B cell (primary cell): ENCODE measurements around the gene ACOT9. TPM values are rescaled to one million over a fixed set of nuclear protein-coding genes. Genes with fewer than 3 reads are reported as not detected.

Experiments used
- ATAC-seq: fragments of 200-7000 bp; cut with Tn5 transposase; one replicate; pipeline ENCODE4 v1.10.0; 2021; ENCODE audit warnings: low read depth, mild to moderate bottlenecking, moderate number of reproducible peaks, moderate library complexity
- CTCF ChIA-PET: fragments of 350-600 bp; sonication (Branson Sonifier 250); formaldehyde crosslinking; loops from one replicate; lab custom pipeline; 2021; ENCODE audit warnings: antibody characterized with exemption, inconsistent platforms; lab: Charles Lee
- POLR2A ChIA-PET: fragments of 350-600 bp; sonication (Branson Sonifier 250); formaldehyde crosslinking; loops from one replicate; lab custom pipeline; 2021; ENCODE audit warnings: antibody characterized with exemption; lab: Charles Lee
- DNase-seq: peaks from one replicate; pipeline ENCODE4 v3.0.0; 2013
- H2AFZ ChIP-seq: 2 replicates; pipeline ENCODE4 v1.6.1; 2012; ENCODE audit warnings: mild to moderate bottlenecking, low read depth, low read length; ENCODE audit not compliant: insufficient read depth, poor library complexity, severe bottlenecking
- H3K27ac ChIP-seq, 2 donors: 1 replicate in 1 of 2; 2 replicates in 1 of 2; pipeline ENCODE4 v1.5.1; 2012 to 2013; ENCODE audit warnings: low read length in 2 of 2, mild to moderate bottlenecking in 2 of 2, moderate library complexity in 1 of 2
- H3K27me3 ChIP-seq, 4 experiments: fragments of 200-600 bp in 1 of 4; sonication (generic) in 1 of 4; replicated peaks in 1 of 4; 1 replicate in 2 of 4; 2 replicates in 2 of 4; pipeline versions ENCODE4 v1.6.1 to v1.7.0; 2013 to 2016; ENCODE audit warnings: low read length in 3 of 4, mild to moderate bottlenecking in 2 of 4, mixed read lengths in 1 of 4, moderate library complexity in 1 of 4; ENCODE audit not compliant: insufficient read depth in 4 of 4, control insufficient read depth in 3 of 4; ENCODE audit errors: control extremely low read depth in 1 of 4
- H3K36me3 ChIP-seq, 2 experiments: replicated peaks in 1 of 2; 1 replicate in 1 of 2; 2 replicates in 1 of 2; pipeline versions ENCODE4 v1.6.1 to v1.7.1; 2013; ENCODE audit warnings: low read length in 1 of 2; ENCODE audit not compliant: insufficient read depth in 2 of 2, control insufficient read depth in 1 of 2; ENCODE audit errors: control extremely low read depth in 1 of 2, extremely low read depth in 1 of 2
- H3K4me1 ChIP-seq, 2 donors: fragments of 200-600 bp in 1 of 2; sonication (generic) in 1 of 2; 1 replicate in 1 of 2; 2 replicates in 1 of 2; pipeline versions ENCODE4 v1.5.1 to v1.6.1; 2013 to 2017; ENCODE audit warnings: low read length in 2 of 2; ENCODE audit not compliant: control insufficient read depth in 2 of 2, insufficient read depth in 2 of 2
- H3K4me2 ChIP-seq: replicated peaks from 2 replicates; pipeline ENCODE3; 2012; ENCODE audit warnings: mild to moderate bottlenecking, low read depth, low read length; ENCODE audit not compliant: poor library complexity, severe bottlenecking
- H3K4me3 ChIP-seq, 5 experiments: fragments of 200-600 bp in 1 of 5; sonication (generic) in 1 of 5; 1 replicate in 3 of 5; 2 replicates in 2 of 5; pipeline versions ENCODE4 v1.5.1 to v1.7.0; 2011 to 2016; ENCODE audit warnings: low read length in 4 of 5, mild to moderate bottlenecking in 4 of 5, low read depth in 2 of 5, control low read depth in 1 of 5, moderate library complexity in 1 of 5; ENCODE audit not compliant: insufficient read depth in 1 of 5; ENCODE audit errors: control extremely low read depth in 1 of 5, extremely low read depth in 1 of 5
- H3K79me2 ChIP-seq: fragments of 200-600 bp; sonication (generic); one replicate; pipeline ENCODE4 v1.6.0; 2016; ENCODE audit warnings: low read length; ENCODE audit not compliant: control insufficient read depth, insufficient read depth
- H3K9ac ChIP-seq: fragments of 200-600 bp; sonication (generic); 2 replicates; pipeline ENCODE4 v1.6.1; 2017; ENCODE audit warnings: mild to moderate bottlenecking, low read length, moderate library complexity
- H3K9me3 ChIP-seq, 3 donors: one replicate each; pipeline versions ENCODE4 v1.6.1 to v1.7.1; 2013; ENCODE audit warnings: low read length in 2 of 3; ENCODE audit not compliant: control insufficient read depth in 2 of 3, insufficient read depth in 1 of 3; ENCODE audit errors: control extremely low read depth in 1 of 3
- H4K20me1 ChIP-seq: 2 replicates; pipeline ENCODE4 v1.6.0; 2012; ENCODE audit warnings: mild to moderate bottlenecking, low read length; ENCODE audit not compliant: insufficient read depth, control insufficient read depth, poor library complexity, severe bottlenecking
- H3K27ac Mint-ChIP-seq: one replicate; pipeline ENCODE4 v1.8.0; 2021; ENCODE audit warnings: mixed read lengths
- H3K27me3 Mint-ChIP-seq: one replicate; pipeline ENCODE4 v1.8.0; 2021; ENCODE audit warnings: mixed read lengths
- H3K4me1 Mint-ChIP-seq: one replicate; pipeline ENCODE4 v1.8.0; 2021; ENCODE audit warnings: mixed read lengths
- H3K4me3 Mint-ChIP-seq: one replicate; pipeline ENCODE4 v1.8.0; 2021; ENCODE audit warnings: mixed read lengths
- H3K9me3 Mint-ChIP-seq: one replicate; pipeline ENCODE4 v1.8.0; 2022; ENCODE audit warnings: mixed read lengths; ENCODE audit not compliant: insufficient read depth
- CTCF ChIP-seq: fragments of 200-600 bp; IDR thresholded peaks from one replicate; pipeline ENCODE4 v1.8.0; 2022; ENCODE audit warnings: antibody characterized with exemption, mild to moderate bottlenecking
- EZH2 ChIP-seq: IDR thresholded peaks from 2 replicates; pipeline ENCODE4 v1.6.1; 2012; ENCODE audit warnings: borderline replicate concordance, low read depth, mild to moderate bottlenecking, moderate library complexity, low read length; ENCODE audit not compliant: insufficient read depth, poor library complexity, severe bottlenecking
- WGBS: methylation state at CpG from one replicate; pipeline ENCODE4 v1.1.5; 2013; ENCODE audit warnings: missing lambda C conversion rate; ENCODE audit not compliant: insufficient coverage; 5-methylcytosine and 5-hydroxymethylcytosine counted together
- intact Hi-C: fragments of 100-400 bp; cut with micrococcal nuclease; formaldehyde crosslinking; loops from one replicate; pipeline ENCODE4 v1.10.0; 2022
- polyA plus RNA-seq: library from polyadenylated mRNA; depleted of rRNA; stranded (reverse); fragments of >200 nt; gene quantifications from 2 replicates; pipeline ENCODE4 v1.2.3, GENCODE V29; 2012
- total RNA-seq, 2 donors: library from RNA; stranded (reverse); fragments of 120-200 nt in 1 of 2; gene quantifications; 1 replicate in 1 of 2; 2 replicates in 1 of 2; pipeline versions ENCODE4 v1.2.3 to v1.2.4, GENCODE V29; 2013 to 2022

Gene ACOT9
- total and polyA plus RNA-seq, 2 donors (not counting 1 experiment from before 2014, with no cell fraction given), result 23.9 to 31.3 TPM

- H3K4me3 ChIP-seq, result no peak overlapping the region
- no peaks in the 10 kb centered on the region for H4K20me1 ChIP-seq
- intact Hi-C loops, result no loop called here
- no peaks in the 10 kb centered on the region for H3K27me3 Mint-ChIP-seq
- DNase-seq, result no peak
- TF ChIP-seq CTCF (no peak), EZH2 (no peak)
- no peaks in the 10 kb centered on the region for H3K9me3 ChIP-seq
- H3K4me1 Mint-ChIP-seq, result peaks cover 12% of the 10 kb centered on the region
- H3K79me2 ChIP-seq, result no peaks in the 10 kb centered on the region
- H2AFZ ChIP-seq, result no peak overlapping the region
- CTCF ChIA-PET, result interaction anchor here (2.0 kb wide), 1 partner anchor 175 kb away, joined by 8 read pairs; no protein-coding TSS in a partner anchor
- no peak overlapping the region for H3K4me2 ChIP-seq
- no peak overlapping the region for H3K9ac ChIP-seq
- H3K4me1 ChIP-seq, result no peaks in the 10 kb centered on the region
- H3K4me3 Mint-ChIP-seq, result no peak overlapping the region
- H3K9me3 Mint-ChIP-seq, result no peaks in the 10 kb centered on the region
- no peak overlapping the region for H3K27ac ChIP-seq
- no peaks in the 10 kb centered on the region for H3K27me3 ChIP-seq
- no peak for ATAC-seq
- POLR2A ChIA-PET, result no interaction called here
- H3K36me3 ChIP-seq, result peaks cover 3 to 16% of the 10 kb centered on the region in 2 experiments
- no CpG with 5 or more reads among the region's 3 CpGs for WGBS
- H3K27ac Mint-ChIP-seq, result no peak overlapping the region
These were observed 15.9 kb downstream of the ACOT9 start for GRCh38 chrX:23727206-23727605.

GRCh38 chrX:23726191-23726590, 16.9 kb downstream of the ACOT9 start:
- Histone ChIP-seq H3K4me2 (peak overlapping the region; percentile 56), H3K4me3 (no peak overlapping the region), H3K4me1 (no peaks in the 10 kb centered on the region), H4K20me1 (no peaks in the 10 kb centered on the region), H3K79me2 (no peaks in the 10 kb centered on the region), H3K9ac (no peak overlapping the region), H3K27me3 (no peaks in the 10 kb centered on the region), H3K27ac (peak overlapping the region in 1 of 2 donors; percentile 30), H2AFZ (peak overlapping the region; percentile 42), H3K9me3 (no peaks in the 10 kb centered on the region), H3K36me3 (peaks cover 0 to 19% of the 10 kb centered on the region in 2 experiments)
- ChIA-PET POLR2A (no interaction called here), CTCF (interaction anchor here (2.0 kb wide), 1 partner anchor 176 kb away, joined by 8 read pairs; no protein-coding TSS in a partner anchor)
- Mint-ChIP-seq H3K27ac (peak overlapping the region; percentile 61), H3K4me3 (peak overlapping the region; percentile 57), H3K9me3 (no peaks in the 10 kb centered on the region), H3K27me3 (no peaks in the 10 kb centered on the region), H3K4me1 (peaks cover 6% of the 10 kb centered on the region)
- intact Hi-C loops, result no loop called here
- ATAC-seq (no peak), DNase-seq (peak; percentile 37)
- TF ChIP-seq EZH2, result no peak
- no peak for TF ChIP-seq CTCF
- WGBS, result 9% methylated on average over 6 of the region's 6 CpGs
